Measurements from ENCODE around the gene NLRP6.

The NLRP6 gene

GRCh38 chr11:293852-294661 lies 15.8 kb downstream of the NLRP6 start:
- H3K36me3 ChIP-seq (ENCODE audit: insufficient read depth) = no peaks in the 10 kb centered on the region

GRCh38 chr11:294780-295179 lies 16.6 kb downstream of the NLRP6 start:
- Histone ChIP-seq H4K20me1 (ENCODE audit: insufficient read depth) (no peaks in the 10 kb centered on the region), H3K36me3 (ENCODE audit: insufficient read depth) (no peaks in the 10 kb centered on the region), H3K79me2 (ENCODE audit: insufficient read depth, low read depth) (no peaks in the 10 kb centered on the region), H3K4me2 (no peak overlapping the region), H3K27me3 (ENCODE audit: insufficient read depth, low read depth) (peaks cover 1% of the 10 kb centered on the region; the same call in 1 of the 2 replicates), H3K4me1 (ENCODE audit: low read depth, poor library complexity, severe bottlenecking) (peaks cover 17% of the 10 kb centered on the region), H3K4me3 (IDR thresholded peaks at IDR 0.05; ENCODE audit: insufficient read depth, low read depth, low read length) (no peak overlapping the region), H3K27ac (no peak overlapping the region), H2AFZ (ENCODE audit: low read depth) (no peak overlapping the region), H3K9ac (no peak overlapping the region)
- TF ChIP-seq CTCF (conservative IDR thresholded peaks at IDR 0.05; ENCODE audit: low read depth, low read length) = no peak

More at GRCh38 chr11:293852-294661, 15.8 kb downstream of the NLRP6 start:
- no peak overlapping the region for H2AFZ ChIP-seq (ENCODE audit: low read depth)
- no peak overlapping the region for H3K4me3 ChIP-seq (IDR thresholded peaks at IDR 0.05; ENCODE audit: insufficient read depth, low read depth, low read length)
- peaks cover 17% of the 10 kb centered on the region for H3K4me1 ChIP-seq (ENCODE audit: low read depth, poor library complexity, severe bottlenecking)
- no peak overlapping the region for H3K9ac ChIP-seq
- H3K27me3 ChIP-seq (ENCODE audit: insufficient read depth, low read depth) = no peaks in the 10 kb centered on the region; the same call in 1 of the 2 replicates
- no peaks in the 10 kb centered on the region for H4K20me1 ChIP-seq (ENCODE audit: insufficient read depth)
- TF ChIP-seq CTCF (conservative IDR thresholded peaks at IDR 0.05; ENCODE audit: low read depth, low read length) = no peak
- no peak overlapping the region for H3K4me2 ChIP-seq
- H3K79me2 ChIP-seq (ENCODE audit: insufficient read depth, low read depth) = no peaks in the 10 kb centered on the region
- H3K27ac ChIP-seq = no peak overlapping the region

- H3K36me3 ChIP-seq (ENCODE audit: insufficient read depth) = no peaks in the 10 kb centered on the region
- no peak overlapping the region for H3K4me2 ChIP-seq
- no peak for TF ChIP-seq CTCF (conservative IDR thresholded peaks at IDR 0.05; ENCODE audit: low read depth, low read length)
- H4K20me1 ChIP-seq (ENCODE audit: insufficient read depth) = no peaks in the 10 kb centered on the region
- H2AFZ ChIP-seq (ENCODE audit: low read depth) = no peak overlapping the region
- H3K27ac ChIP-seq = no peak overlapping the region
- no peak overlapping the region for H3K4me3 ChIP-seq (IDR thresholded peaks at IDR 0.05; ENCODE audit: insufficient read depth, low read depth, low read length)
- no peak overlapping the region for H3K9ac ChIP-seq
- H3K79me2 ChIP-seq (ENCODE audit: insufficient read depth, low read depth) = no peaks in the 10 kb centered on the region
- H3K4me1 ChIP-seq (ENCODE audit: low read depth, poor library complexity, severe bottlenecking) = peaks cover 17% of the 10 kb centered on the region
- peaks cover 9% of the 10 kb centered on the region; the same call in 1 of the 2 replicates for H3K27me3 ChIP-seq (ENCODE audit: insufficient read depth, low read depth)
Observed at GRCh38 chr11:295351-296170, 17.4 kb downstream of the NLRP6 start.

- H3K27ac ChIP-seq = no peak overlapping the region
- no peaks in the 10 kb centered on the region for H4K20me1 ChIP-seq (ENCODE audit: insufficient read depth)
- peaks cover 17% of the 10 kb centered on the region for H3K4me1 ChIP-seq (ENCODE audit: low read depth, poor library complexity, severe bottlenecking)
- TF ChIP-seq CTCF (conservative IDR thresholded peaks at IDR 0.05; ENCODE audit: low read depth, low read length) = no peak
- H3K4me3 ChIP-seq (IDR thresholded peaks at IDR 0.05; ENCODE audit: insufficient read depth, low read depth, low read length) = no peak overlapping the region
- H3K79me2 ChIP-seq (ENCODE audit: insufficient read depth, low read depth) = no peaks in the 10 kb centered on the region
- H3K36me3 ChIP-seq (ENCODE audit: insufficient read depth) = no peaks in the 10 kb centered on the region
- peaks cover 15% of the 10 kb centered on the region; the same call in 1 of the 2 replicates for H3K27me3 ChIP-seq (ENCODE audit: insufficient read depth, low read depth)
- H3K4me2 ChIP-seq = no peak overlapping the region
- H3K9ac ChIP-seq = no peak overlapping the region
- H2AFZ ChIP-seq (ENCODE audit: low read depth) = no peak overlapping the region
Observed at GRCh38 chr11:296171-297050, 18.2 kb downstream of the NLRP6 start.
